OCI-LY3 (cell line): ENCODE results near the gene DYNC1H1.

Source experiments
- H2AFZ ChIP-seq: fragments of 200-600, 300-600 bp; shearing (Covaris generic); 2 replicates; pipeline ENCODE4 v1.6.0; 2014; ENCODE audit warnings: antibody characterized with exemption, low read depth, low read length
- H3K27ac ChIP-seq: fragments of 200-600, 300-600 bp; sonication (generic); 2 replicates; pipeline ENCODE4 v1.5.1; 2014; ENCODE audit warnings: mild to moderate bottlenecking, low read length, moderate library complexity, mixed read lengths
- H3K27me3 ChIP-seq: fragments of 200-600, 300-600 bp; sonication (generic); 2 replicates; pipeline ENCODE4 v1.6.1; 2014; ENCODE audit warnings: low read depth, low read length, mixed read lengths
- H3K36me3 ChIP-seq: fragments of 200-600, 300-600 bp; sonication (generic); replicated peaks from 2 replicates; pipeline ENCODE3; 2014; ENCODE audit warnings: low read depth, low read length, mixed read lengths
- H3K4me1 ChIP-seq: fragments of 300-600, 200-600 bp; sonication (generic); 2 replicates; pipeline ENCODE4 v1.6.1; 2014; ENCODE audit warnings: low read length, mixed read lengths
- H3K4me2 ChIP-seq: fragments of 200-600, 300-600 bp; sonication (generic); 2 replicates; pipeline ENCODE4 v1.6.1; 2014; ENCODE audit warnings: low read length, mixed read lengths
- H3K4me3 ChIP-seq: fragments of 300-600, 200-600 bp; sonication (generic); 2 replicates; pipeline ENCODE4 v1.5.1; 2014; ENCODE audit warnings: antibody characterized with exemption, mild to moderate bottlenecking, low read length, moderate library complexity
- H3K79me2 ChIP-seq: fragments of 300-600, 200-600 bp; shearing (Covaris generic); 2 replicates; pipeline ENCODE4 v1.6.1; 2014; ENCODE audit warnings: mild to moderate bottlenecking, low read length, mixed read lengths
- H3K9ac ChIP-seq: fragments of 300-600, 200-600 bp; shearing (Covaris generic); 2 replicates; pipeline ENCODE4 v1.6.0; 2014; ENCODE audit warnings: mild to moderate bottlenecking, low read length, moderate library complexity
- H3K9me3 ChIP-seq: fragments of 200-600, 300-600 bp; shearing (Covaris generic); 2 replicates; pipeline ENCODE4 v1.6.1; 2014; ENCODE audit warnings: low read length, mixed read lengths; ENCODE audit not compliant: insufficient read depth
- H4K20me1 ChIP-seq: fragments of 200-600, 300-600 bp; sonication (generic); 2 replicates; pipeline ENCODE4 v1.6.1; 2016; ENCODE audit warnings: low read length, mixed read lengths; ENCODE audit not compliant: insufficient read depth
- CTCF ChIP-seq: fragments of 200-600, 300-600 bp; sonication (generic); IDR thresholded peaks from 2 replicates; pipeline ENCODE4 v1.5.1; 2014; ENCODE audit warnings: antibody characterized with exemption, low read length, low read depth
- EZH2phosphoT487 ChIP-seq: fragments of 200-600 bp; shearing (Covaris generic); IDR thresholded peaks from 2 replicates; pipeline ENCODE4 v1.6.1; 2018; ENCODE audit warnings: antibody characterized with exemption, mixed run types, low read depth

Gene DYNC1H1

DNA sequence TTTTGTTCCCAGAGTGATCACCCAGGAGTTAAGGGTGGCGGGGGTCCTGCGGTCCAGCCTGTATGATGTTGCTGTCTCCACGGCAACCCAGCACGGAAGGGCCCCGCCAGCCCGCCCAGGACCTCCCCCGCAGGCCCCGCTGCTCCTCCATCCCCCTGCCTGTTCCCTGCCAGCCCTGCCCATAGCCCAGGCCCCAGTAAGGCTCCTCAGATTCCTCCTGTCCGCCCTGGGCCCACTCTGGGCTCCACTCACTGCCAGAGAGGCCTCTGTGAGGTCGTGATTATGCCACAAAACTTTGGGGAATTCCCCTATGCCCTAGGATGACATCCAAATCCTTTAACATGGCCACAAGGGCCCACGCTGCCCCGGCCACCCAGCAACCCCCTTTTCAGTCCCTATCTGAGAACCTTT lies 101.7 kb downstream of the DYNC1H1 start:
- Histone ChIP-seq H3K79me2 (no peaks in the 10 kb centered on the region), H3K27ac (no peak overlapping the region), H3K9ac (0 out of 2 replicates have a peak overlapping the region, but pooled peaks have one; percentile 2), H4K20me1 (no peaks in the 10 kb centered on the region), H3K9me3 (no peaks in the 10 kb centered on the region), H2AFZ (no peak overlapping the region), H3K4me2 (no peak overlapping the region), H3K4me3 (no peak overlapping the region), H3K4me1 (peaks cover 7% of the 10 kb centered on the region), H3K36me3 (no peaks in the 10 kb centered on the region), H3K27me3 (no peaks in the 10 kb centered on the region)
- no peak for TF ChIP-seq CTCF

DNA sequence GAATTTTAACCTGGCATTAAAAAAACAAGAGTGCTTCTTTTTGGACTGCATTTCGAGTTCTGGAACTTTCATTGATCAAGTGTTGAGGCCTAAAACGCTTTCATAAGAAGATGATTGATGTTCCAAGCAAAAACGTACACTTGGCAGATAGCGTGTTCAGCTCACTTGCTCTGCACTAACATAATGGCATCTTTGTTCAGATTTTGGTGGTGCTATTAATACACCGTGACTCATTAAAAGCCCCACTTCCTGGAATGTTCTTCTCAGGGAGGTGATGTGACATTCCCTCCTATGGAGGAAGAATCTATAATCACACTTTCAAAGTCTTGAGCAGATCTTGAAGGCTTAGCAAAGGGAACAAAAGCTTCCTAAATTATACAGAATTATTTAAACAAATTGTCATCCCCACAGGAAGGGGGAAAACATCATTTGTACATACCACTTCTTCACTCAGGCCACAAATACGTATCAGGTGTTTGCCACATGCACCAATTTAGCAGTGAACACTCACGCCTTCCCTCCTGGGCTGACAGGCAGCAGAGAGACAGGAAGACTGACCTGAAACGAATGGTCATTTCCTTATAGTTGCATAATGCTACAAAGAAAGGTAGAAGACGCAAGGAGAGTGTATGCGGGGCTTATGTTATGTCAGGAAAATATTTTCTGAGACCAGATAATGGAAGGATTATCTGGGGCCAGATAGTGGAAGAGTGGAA lies 107.1 kb downstream of the DYNC1H1 start:
- no peaks in the 10 kb centered on the region for H3K79me2 ChIP-seq
- no peak overlapping the region for H3K4me3 ChIP-seq
- H3K9ac ChIP-seq, result no peak overlapping the region
- H3K4me1 ChIP-seq, result peaks cover under 1% of the 10 kb centered on the region; the same call in 1 of the 2 replicates
- H3K27ac ChIP-seq, result no peak overlapping the region
- TF ChIP-seq EZH2phosphoT487 (no peak), CTCF (no peak)
- peaks cover 10% of the 10 kb centered on the region for H3K36me3 ChIP-seq
- H4K20me1 ChIP-seq, result no peaks in the 10 kb centered on the region
- H3K4me2 ChIP-seq, result no peak overlapping the region
- no peak overlapping the region for H2AFZ ChIP-seq
- no peaks in the 10 kb centered on the region for H3K27me3 ChIP-seq
- H3K9me3 ChIP-seq, result no peaks in the 10 kb centered on the region

DNA sequence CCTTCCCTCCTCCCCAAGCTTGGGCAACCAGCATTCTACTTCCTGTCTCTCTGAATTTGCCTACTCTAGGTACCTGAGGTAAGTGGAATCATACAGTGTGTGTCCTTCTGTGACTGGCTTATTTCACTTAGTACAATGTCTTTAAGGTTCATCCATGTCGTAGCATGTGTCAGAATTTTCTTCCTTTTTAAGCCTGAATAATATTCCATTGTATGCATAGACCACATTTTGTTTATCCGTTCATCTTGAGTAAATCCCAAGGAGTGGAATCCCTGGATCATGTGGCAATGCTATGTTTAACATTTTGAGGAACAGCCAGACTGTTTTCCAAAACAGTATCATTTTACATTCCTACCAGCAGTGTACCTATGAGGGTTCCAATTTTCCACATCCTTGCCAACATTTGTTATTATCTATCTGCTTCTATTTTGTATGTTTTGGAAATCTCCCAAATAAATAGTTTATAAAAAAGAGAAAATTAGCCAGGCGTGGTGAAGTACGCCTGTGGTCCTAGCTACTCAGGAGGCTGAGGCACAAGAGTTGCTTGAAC lies 110.1 kb downstream of the DYNC1H1 start:
- Histone ChIP-seq H3K9ac (no peak overlapping the region), H3K27ac (no peak overlapping the region), H4K20me1 (no peaks in the 10 kb centered on the region), H3K4me3 (no peak overlapping the region), H3K4me1 (no peaks in the 10 kb centered on the region), H3K79me2 (no peaks in the 10 kb centered on the region), H3K4me2 (no peak overlapping the region), H2AFZ (no peak overlapping the region), H3K9me3 (no peaks in the 10 kb centered on the region), H3K36me3 (peaks cover 25% of the 10 kb centered on the region), H3K27me3 (no peaks in the 10 kb centered on the region)
- TF ChIP-seq CTCF (no peak), EZH2phosphoT487 (no peak)

- no peaks in the 10 kb centered on the region for H3K27me3 ChIP-seq
- TF ChIP-seq CTCF (no peak), EZH2phosphoT487 (no peak)
- H3K36me3 ChIP-seq, result peaks cover 31% of the 10 kb centered on the region
- no peak overlapping the region for H3K4me3 ChIP-seq
- H3K4me2 ChIP-seq, result no peak overlapping the region
- H3K4me1 ChIP-seq, result no peaks in the 10 kb centered on the region
- no peaks in the 10 kb centered on the region for H3K79me2 ChIP-seq
- H3K9ac ChIP-seq, result no peak overlapping the region
- no peaks in the 10 kb centered on the region for H3K9me3 ChIP-seq
- no peak overlapping the region for H2AFZ ChIP-seq
- no peak overlapping the region for H3K27ac ChIP-seq
- no peaks in the 10 kb centered on the region for H4K20me1 ChIP-seq
These were observed 110.8 kb downstream of the DYNC1H1 start for GRCh38 chr14:102075155-102075554.
